Hepatocyte (in vitro differentiated cells): ENCODE results near the gene EPHA5. TPM values are rescaled to one million over a fixed set of nuclear protein-coding genes. Genes with fewer than 3 reads are reported as not detected.

Experiments used
- DNase-seq: peaks from one replicate; pipeline ENCODE4 v3.0.0-alpha.2; 2016; ENCODE audit warnings: low spot score
- H2AFZ ChIP-seq: fragments of 200-600 bp; sonication (generic); 2 replicates; pipeline ENCODE4 v1.6.0; 2016; ENCODE audit warnings: antibody characterized with exemption, mild to moderate bottlenecking
- H3K27ac ChIP-seq: fragments of 200-600 bp; sonication (generic); 2 replicates; pipeline ENCODE4 v1.5.1; 2016; ENCODE audit warnings: mild to moderate bottlenecking
- H3K27me3 ChIP-seq: fragments of 200-600 bp; sonication (generic); 2 replicates; pipeline ENCODE4 v1.6.1; 2016
- H3K36me3 ChIP-seq: fragments of 200-600 bp; sonication (generic); replicated peaks from 2 replicates; pipeline ENCODE4 v1.5.1; 2016; ENCODE audit warnings: low read depth; ENCODE audit not compliant: insufficient read depth
- H3K4me1 ChIP-seq: fragments of 200-600 bp; sonication (generic); 2 replicates; pipeline ENCODE4 v1.5.1; 2016; ENCODE audit warnings: mild to moderate bottlenecking, moderate library complexity; ENCODE audit not compliant: insufficient read depth
- H3K4me2 ChIP-seq: fragments of 200-600 bp; sonication (generic); 2 replicates; pipeline ENCODE4 v1.6.0; 2016
- H3K4me3 ChIP-seq: fragments of 200-600 bp; sonication (generic); 2 replicates; pipeline ENCODE4 v1.5.1; 2016; ENCODE audit warnings: mild to moderate bottlenecking
- H3K79me2 ChIP-seq: fragments of 200-600 bp; sonication (generic); 2 replicates; pipeline ENCODE4 v1.6.0; 2017; ENCODE audit warnings: mild to moderate bottlenecking
- H3K9me2 ChIP-seq: fragments of 200-600 bp; sonication (generic); replicated peaks from 2 replicates; pipeline ENCODE4 v1.6.0; 2017; ENCODE audit warnings: mild to moderate bottlenecking; ENCODE audit not compliant: insufficient read depth
- H3K9me3 ChIP-seq: fragments of 200-600 bp; sonication (generic); 2 replicates; pipeline ENCODE4 v1.5.1; 2016; ENCODE audit warnings: low read depth, mild to moderate bottlenecking
- H4K20me1 ChIP-seq: fragments of 200-600 bp; sonication (generic); 2 replicates; pipeline ENCODE4 v1.6.0; 2016; ENCODE audit warnings: mild to moderate bottlenecking; ENCODE audit not compliant: insufficient read depth, poor library complexity, severe bottlenecking
- EZH2 ChIP-seq: fragments of 200-600 bp; sonication (generic); IDR thresholded peaks from 2 replicates; pipeline ENCODE4 v1.6.1; 2016; ENCODE audit warnings: antibody characterized with exemption, mild to moderate bottlenecking, borderline replicate concordance
- EZH2phosphoT487 ChIP-seq: fragments of 200-600 bp; sonication (generic); IDR thresholded peaks from one replicate; pipeline ENCODE4 v1.6.1; 2018; ENCODE audit warnings: antibody characterized with exemption, mild to moderate bottlenecking, low read depth, moderate library complexity; ENCODE audit not compliant: unreplicated experiment, severe bottlenecking
- whole genome bisulfite sequencing: methylation state at CpG from one replicate; pipeline ENCODE4 v1.1.6; 2016; ENCODE audit warnings: low lambda C conversion rate; ENCODE audit errors: missing lambda C conversion rate; 5-methylcytosine and 5-hydroxymethylcytosine counted together
- polyA plus RNA-seq: library from polyadenylated mRNA; unstranded; fragments of >200 nt; fragmentation: Nextera tagmentation; extraction: Ambion mirVana; gene quantifications from 2 replicates; pipeline ENCODE4 v1.2.1, GENCODE V29; 2016
- total RNA-seq: library from RNA; depleted of rRNA; stranded (reverse); fragments of >200 nt; gene quantifications from 2 replicates; pipeline ENCODE4 v1.2.3, GENCODE V29; 2014
- TF ChIP-seq, protein P1 (sequence below): fragments of 200-600 bp; sonication (generic); IDR thresholded peaks from 2 replicates; pipeline ENCODE4 v1.5.1; 2016; ENCODE audit warnings: antibody characterized with exemption, mild to moderate bottlenecking; ENCODE audit not compliant: poor library complexity

The EPHA5 gene
- total RNA-seq, result 0.63 and 0.84 TPM in 2 replicates
- polyA plus RNA-seq, result 0.05 TPM in 1 of 2 replicates, not detected in the other

- DNase-seq, result peak; percentile 79
- Histone ChIP-seq H3K4me1 (peaks cover 15% of the 10 kb centered on the region), H3K4me3 (peak within 1 kb of the TSS; percentile 63), H3K4me2 (peak within 1 kb of the TSS; percentile 93), H4K20me1 (no peaks in the 10 kb centered on the region), H3K79me2 (no peaks in the 10 kb centered on the region), H3K27me3 (peaks cover 79% of the 10 kb centered on the region), H3K27ac (no peak within 1 kb of the TSS), H3K36me3 (no peaks in the 10 kb centered on the region), H3K9me2 (no peaks in the 10 kb centered on the region), H2AFZ (peak within 1 kb of the TSS; percentile 79), H3K9me3 (no peaks in the 10 kb centered on the region)
- TF ChIP-seq EZH2phosphoT487, result no peak
- TF ChIP-seq, protein P1, sequence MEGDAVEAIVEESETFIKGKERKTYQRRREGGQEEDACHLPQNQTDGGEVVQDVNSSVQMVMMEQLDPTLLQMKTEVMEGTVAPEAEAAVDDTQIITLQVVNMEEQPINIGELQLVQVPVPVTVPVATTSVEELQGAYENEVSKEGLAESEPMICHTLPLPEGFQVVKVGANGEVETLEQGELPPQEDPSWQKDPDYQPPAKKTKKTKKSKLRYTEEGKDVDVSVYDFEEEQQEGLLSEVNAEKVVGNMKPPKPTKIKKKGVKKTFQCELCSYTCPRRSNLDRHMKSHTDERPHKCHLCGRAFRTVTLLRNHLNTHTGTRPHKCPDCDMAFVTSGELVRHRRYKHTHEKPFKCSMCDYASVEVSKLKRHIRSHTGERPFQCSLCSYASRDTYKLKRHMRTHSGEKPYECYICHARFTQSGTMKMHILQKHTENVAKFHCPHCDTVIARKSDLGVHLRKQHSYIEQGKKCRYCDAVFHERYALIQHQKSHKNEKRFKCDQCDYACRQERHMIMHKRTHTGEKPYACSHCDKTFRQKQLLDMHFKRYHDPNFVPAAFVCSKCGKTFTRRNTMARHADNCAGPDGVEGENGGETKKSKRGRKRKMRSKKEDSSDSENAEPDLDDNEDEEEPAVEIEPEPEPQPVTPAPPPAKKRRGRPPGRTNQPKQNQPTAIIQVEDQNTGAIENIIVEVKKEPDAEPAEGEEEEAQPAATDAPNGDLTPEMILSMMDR, result peak; percentile 18
- TF ChIP-seq EZH2, result no peak
- under 1% methylated on average over 42 of the region's 51 CpGs for WGBS
These were observed at the start of gene EPHA5 for GRCh38 chr4:65670331-65671031. Gene EPHA5, minus strand, starts transcription at chr4:65670489. Its CDS starts 747 bp downstream, at chr4:65669742.

GRCh38 chr4:65719635-65720034 is 49.3 kb upstream of the EPHA5 start:
- TF ChIP-seq, protein P1, result no peak
- TF ChIP-seq EZH2phosphoT487, result no peak
- no peak for TF ChIP-seq EZH2
- no peaks in the 10 kb centered on the region for H4K20me1 ChIP-seq
- no peak overlapping the region for H2AFZ ChIP-seq
- DNase-seq, result no peak
- no peak overlapping the region for H3K4me2 ChIP-seq
- H3K36me3 ChIP-seq, result no peaks in the 10 kb centered on the region
- H3K27ac ChIP-seq, result no peak overlapping the region
- H3K79me2 ChIP-seq, result no peaks in the 10 kb centered on the region
- WGBS, result 61% methylated on average over 2 of the region's 2 CpGs
- no peaks in the 10 kb centered on the region for H3K27me3 ChIP-seq
- H3K9me2 ChIP-seq, result no peaks in the 10 kb centered on the region
- no peak overlapping the region for H3K4me3 ChIP-seq
- H3K4me1 ChIP-seq, result no peaks in the 10 kb centered on the region
- H3K9me3 ChIP-seq, result no peaks in the 10 kb centered on the region

GRCh38 chr4:65698631-65699030 is 28.3 kb upstream of the EPHA5 start:
- Histone ChIP-seq H3K79me2 (no peaks in the 10 kb centered on the region), H3K27me3 (no peaks in the 10 kb centered on the region)

More at GRCh38 chr4:65698631-65699030, 28.3 kb upstream of the EPHA5 start:
- no peaks in the 10 kb centered on the region for H3K4me1 ChIP-seq
- no peak overlapping the region for H3K27ac ChIP-seq
- 88% methylated on average over 1 of the region's 1 CpG for WGBS
- H3K4me3 ChIP-seq, result no peak overlapping the region
- H3K36me3 ChIP-seq, result no peaks in the 10 kb centered on the region
- no peak overlapping the region for H3K4me2 ChIP-seq
- no peak for DNase-seq
- no peaks in the 10 kb centered on the region for H4K20me1 ChIP-seq
- no peak overlapping the region for H2AFZ ChIP-seq
- H3K9me2 ChIP-seq, result no peaks in the 10 kb centered on the region
- TF ChIP-seq EZH2phosphoT487, result no peak
- TF ChIP-seq, protein P1, result no peak
- TF ChIP-seq EZH2, result no peak
- H3K9me3 ChIP-seq, result no peaks in the 10 kb centered on the region
